Measurements from ENCODE around the gene BARHL1.
"Not testable (repeated sequence)": the region's sequence is repeated elsewhere in the genome, so short reads cannot be mapped to it uniquely, and the experiment has no call there.

BARHL1 gene

DNA sequence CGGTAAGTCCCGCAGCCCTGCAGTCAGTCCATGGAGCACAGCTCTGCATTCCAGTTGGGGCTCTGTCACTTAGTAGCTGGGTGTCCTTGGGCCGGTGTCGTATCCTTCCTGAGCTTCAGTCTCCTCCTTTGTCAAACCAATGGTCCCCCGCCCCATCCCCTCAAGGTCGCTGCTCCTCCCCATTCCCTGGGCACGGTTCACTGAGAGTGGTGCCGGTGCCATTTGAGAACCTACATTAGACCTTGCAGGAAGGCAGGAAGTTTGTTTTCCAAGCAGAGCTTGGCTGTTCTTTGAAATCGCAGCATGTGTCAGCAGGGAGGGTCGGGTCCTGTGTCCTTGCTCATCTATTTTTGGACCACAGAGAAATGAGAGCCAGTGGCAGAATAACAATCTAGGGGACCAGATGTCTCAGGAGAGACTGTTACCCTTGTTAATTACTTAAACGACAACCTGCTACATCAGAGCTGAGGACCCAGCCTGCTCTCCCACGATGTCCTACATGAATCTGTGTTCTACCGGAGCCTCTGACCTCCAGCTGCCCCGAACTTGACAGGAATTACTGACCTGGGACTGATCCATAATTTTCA lies 21.7 kb upstream of the BARHL1 start:
- in situ Hi-C loops (cut with MboI; ENCODE audit: low sequenced_read_pairs, unreplicated experiment) = no loop called here
- DNase-seq (ENCODE audit: low spot score) = no peak
- TF ChIP-seq CTCF (IDR thresholded peaks at IDR 0.05; ENCODE audit: borderline replicate concordance, control extremely low read depth, extremely low read depth, insufficient read depth, missing control alignments) = no peak

- DNase-seq (ENCODE audit: low spot score) = no peak
- TF ChIP-seq CTCF (IDR thresholded peaks at IDR 0.05; ENCODE audit: borderline replicate concordance, control extremely low read depth, extremely low read depth, insufficient read depth, missing control alignments) = no peak
- in situ Hi-C loops (cut with MboI; ENCODE audit: low sequenced_read_pairs, unreplicated experiment) = no loop called here
Measured at GRCh38 chr9:132562306-132562573, 20.2 kb upstream of the BARHL1 start.

DNA sequence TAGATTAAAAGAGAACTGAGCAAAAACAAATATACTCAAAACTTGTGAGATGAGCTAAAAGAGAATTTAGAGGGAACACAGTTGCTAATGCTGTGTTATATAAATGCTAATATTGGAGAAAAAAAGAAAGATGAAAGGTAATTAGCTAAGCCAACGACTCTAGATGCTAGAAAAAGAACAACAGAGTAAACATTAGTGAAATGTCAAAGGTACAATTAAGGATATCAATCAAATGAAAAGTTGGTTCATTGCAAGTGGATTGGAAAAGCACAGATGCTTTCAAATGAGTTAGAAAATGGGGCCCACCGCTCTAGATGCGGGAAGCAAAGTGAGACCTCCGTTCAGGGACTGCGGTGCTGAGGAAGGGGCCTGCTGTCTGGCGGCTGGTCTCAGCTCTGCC lies 17.9 kb upstream of the BARHL1 start:
- no peak for DNase-seq (ENCODE audit: low spot score)
- in situ Hi-C loops (cut with MboI; ENCODE audit: low sequenced_read_pairs, unreplicated experiment) = no loop called here

GRCh38 chr9:132568787-132569186 lies 13.6 kb upstream of the BARHL1 start:
- DNase-seq (ENCODE audit: low spot score); in situ Hi-C loops (cut with MboI; ENCODE audit: low sequenced_read_pairs, unreplicated experiment): not testable (repeated sequence)

More for the DNA sequence above, 17.9 kb upstream of the BARHL1 start:
- TF ChIP-seq CTCF (IDR thresholded peaks at IDR 0.05; ENCODE audit: borderline replicate concordance, control extremely low read depth, extremely low read depth, insufficient read depth, missing control alignments) = no peak

- in situ Hi-C loops (cut with MboI; ENCODE audit: low sequenced_read_pairs, unreplicated experiment) = loop anchor here (10.0 kb wide), 1 partner anchor 157 kb away; the partner anchor contains the start of gene CFAP77
- no peak for TF ChIP-seq CTCF (IDR thresholded peaks at IDR 0.05; ENCODE audit: borderline replicate concordance, control extremely low read depth, extremely low read depth, insufficient read depth, missing control alignments)
- DNase-seq (ENCODE audit: low spot score) = no peak
Measured at GRCh38 chr9:132571806-132572600, 10.4 kb upstream of the BARHL1 start.

- no peak for DNase-seq (ENCODE audit: low spot score)
- no peak for TF ChIP-seq CTCF (IDR thresholded peaks at IDR 0.05; ENCODE audit: borderline replicate concordance, control extremely low read depth, extremely low read depth, insufficient read depth, missing control alignments)
- in situ Hi-C loops (cut with MboI; ENCODE audit: low sequenced_read_pairs, unreplicated experiment) = loop anchor here (10.0 kb wide), 1 partner anchor 158 kb away; the partner anchor contains the start of gene CFAP77
Measured at GRCh38 chr9:132572921-132573320, 9.5 kb upstream of the BARHL1 start.

DNA sequence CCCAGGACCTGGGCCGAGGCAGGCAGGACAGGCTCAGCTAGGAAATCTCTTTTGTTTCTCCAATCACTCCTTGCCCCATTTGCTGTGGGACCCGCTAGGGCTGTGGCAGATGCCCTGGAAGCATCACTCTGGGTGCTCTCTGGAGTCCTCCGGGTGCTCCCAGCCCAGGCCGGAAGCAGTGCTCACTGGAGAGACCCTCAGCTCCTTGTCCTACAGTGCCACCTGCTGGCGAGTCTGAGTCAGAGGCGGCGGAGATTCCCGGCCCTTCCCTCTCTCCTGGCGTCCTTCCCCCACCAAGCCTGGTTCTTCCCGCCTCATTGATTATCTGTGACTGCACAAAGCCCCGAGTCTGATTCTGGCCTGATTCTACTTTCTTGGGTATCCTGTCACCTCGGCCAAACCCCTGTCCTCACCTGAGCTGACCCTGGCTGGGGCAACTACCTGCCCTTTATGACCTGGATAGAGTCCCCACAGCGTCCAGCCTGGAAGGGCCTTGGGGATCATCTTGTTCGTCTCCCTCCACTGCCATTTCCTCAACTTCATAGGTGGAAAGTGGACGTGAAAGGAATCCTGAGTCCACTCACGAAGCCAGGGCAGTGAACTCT lies 7.3 kb upstream of the BARHL1 start:
- in situ Hi-C loops (cut with MboI; ENCODE audit: low sequenced_read_pairs, unreplicated experiment) = loop anchor here (10.0 kb wide), 1 partner anchor 160 kb away; the partner anchor contains the start of gene CFAP77
- peak; percentile 82 for DNase-seq (ENCODE audit: low spot score)
- peak; percentile 61 for TF ChIP-seq CTCF (IDR thresholded peaks at IDR 0.05; ENCODE audit: borderline replicate concordance, control extremely low read depth, extremely low read depth, insufficient read depth, missing control alignments)

Data from GM13976 (cell line).